Uterus (tissue), 2 donors: ENCODE results near the gene CMTM2.
"Not testable (repeated sequence)": the region's sequence is repeated elsewhere in the genome, so short reads cannot be mapped to it uniquely, and the experiment has no call there.

Experiments
- CTCF ChIP-seq, 4 experiments: fragments of 200-600 bp in 2 of 4; fragments of 450-650 bp in 2 of 4; sonication (generic) in 2 of 4; IDR thresholded peaks; one replicate each; pipeline ENCODE4 v1.5.1; 2016 to 2019; ENCODE audit warnings: antibody characterized with exemption in 4 of 4, mild to moderate bottlenecking in 2 of 4, moderate library complexity in 1 of 4
- POLR2A ChIP-seq, 2 donors: fragments of 450-650 bp; IDR thresholded peaks; one replicate each; pipeline ENCODE4 v1.6.1; 2016; ENCODE audit warnings: antibody characterized with exemption in 2 of 2, mild to moderate bottlenecking in 1 of 2, moderate library complexity in 1 of 2

DNA sequence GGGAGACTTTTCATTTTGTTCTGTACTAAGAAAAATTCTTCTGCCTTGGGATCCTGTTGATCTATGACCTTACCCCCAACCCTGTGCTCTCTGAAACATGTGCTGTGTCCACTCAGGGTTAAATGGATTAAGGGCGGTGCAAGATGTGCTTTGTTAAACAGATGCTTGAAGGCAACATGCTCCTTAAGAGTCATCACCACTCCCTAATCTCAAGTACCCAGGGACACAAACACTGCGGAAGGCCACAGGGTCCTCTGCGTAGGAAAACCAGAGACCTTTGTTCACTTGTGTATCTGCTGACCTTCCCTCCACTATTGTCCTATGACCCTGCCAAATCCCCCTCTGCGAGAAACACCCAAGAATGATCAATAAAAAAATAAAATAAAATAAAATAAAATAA is 52.3 kb downstream of the CMTM2 start:
- not testable (repeated sequence) for TF ChIP-seq CTCF, POLR2A (IDR thresholded peaks at IDR 0.05)
